Measurements from ENCODE around the gene CHN2. TPM values are rescaled to one million over a fixed set of nuclear protein-coding genes. Genes with fewer than 3 reads are reported as not detected.

CHN2 gene
- total RNA-seq, 2 experiments from 2014 or later, result 2.1 to 3.5 TPM

DNA sequence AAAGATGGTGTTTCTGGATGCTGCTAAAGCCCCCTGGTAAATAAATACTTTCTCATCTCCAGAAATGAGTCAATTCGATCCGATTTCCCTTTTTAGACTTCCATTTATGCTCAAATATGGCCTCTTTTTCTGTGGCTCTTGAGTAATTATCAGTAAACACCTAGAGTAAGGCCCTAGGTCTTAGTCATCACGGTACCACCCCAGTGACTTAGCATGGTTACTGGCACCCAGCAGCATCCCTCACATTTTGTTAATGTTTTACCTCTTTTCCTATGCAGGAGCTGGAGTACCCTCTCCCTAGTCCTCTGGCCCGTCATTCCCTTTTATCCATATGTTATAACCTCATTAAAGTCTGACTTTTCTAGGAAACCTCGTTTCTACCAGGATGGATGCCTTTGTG is 19.5 kb downstream of the CHN2 start:
- Mint-ChIP-seq H3K4me1 (ENCODE audit: low read depth) (no peaks in the 10 kb centered on the region), H3K27ac (no peak overlapping the region), H3K36me3 (ENCODE audit: low read depth) (no peaks in the 10 kb centered on the region), H3K9me3 (no peaks in the 10 kb centered on the region), H3K4me3 (no peak overlapping the region), H3K27me3 (no peaks in the 10 kb centered on the region)
- no peak overlapping the region for H3K27ac ChIP-seq (ENCODE audit: low read depth in 1 of 2, low read length in 2 of 2)
- TF ChIP-seq CTCF (IDR thresholded peaks at IDR 0.05), result no peak
- POLR2A ChIA-PET, result no interaction called here
- H3K27me3 ChIP-seq (ENCODE audit: control insufficient read depth in 1 of 2, insufficient read depth in 2 of 2, low read length in 2 of 2), result no peaks in the 10 kb centered on the region
- no peak overlapping the region for H3K4me3 ChIP-seq (ENCODE audit: low read length)
- intact Hi-C loops (cut with DNase I, micrococcal nuclease), result no loop called here
- CTCF ChIA-PET, result no interaction called here
- ATAC-seq (ENCODE audit: poor library complexity) (no peak), DNase-seq (no peak)
- no peaks in the 10 kb centered on the region for H3K36me3 ChIP-seq (ENCODE audit: insufficient read depth, low read length)
- H3K4me1 ChIP-seq (ENCODE audit: insufficient read depth, low read length), result no peaks in the 10 kb centered on the region
- no peaks in the 10 kb centered on the region for H3K9me3 ChIP-seq (ENCODE audit: control insufficient read depth in 1 of 2, insufficient read depth in 1 of 2, low read length in 2 of 2)

DNA sequence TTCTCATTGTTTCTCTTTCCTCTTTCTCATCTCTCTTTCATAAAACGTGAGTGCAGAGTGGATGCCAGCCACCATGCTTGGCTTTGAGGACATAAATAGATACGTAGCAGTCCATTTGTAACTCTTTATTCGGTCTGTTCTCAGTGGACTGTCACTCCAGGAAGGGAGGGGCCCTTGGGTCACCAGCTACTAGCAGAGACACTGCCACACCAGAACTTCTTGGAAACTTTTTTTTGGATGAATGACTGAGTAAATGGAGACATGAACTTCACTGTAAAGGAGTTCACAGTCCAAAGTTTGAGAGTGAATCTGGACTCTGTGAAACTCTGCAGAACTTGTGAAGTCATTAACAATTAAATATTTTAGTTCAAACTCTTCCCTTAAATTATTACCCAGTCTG is 20.2 kb downstream of the CHN2 start:
- Histone ChIP-seq H3K4me3 (ENCODE audit: low read length) (no peak overlapping the region), H3K36me3 (ENCODE audit: insufficient read depth, low read length) (no peaks in the 10 kb centered on the region), H3K4me1 (ENCODE audit: insufficient read depth, low read length) (no peaks in the 10 kb centered on the region), H3K27me3 (ENCODE audit: control insufficient read depth in 1 of 2, insufficient read depth in 2 of 2, low read length in 2 of 2) (no peaks in the 10 kb centered on the region), H3K27ac (ENCODE audit: low read depth in 1 of 2, low read length in 2 of 2) (no peak overlapping the region), H3K9me3 (ENCODE audit: control insufficient read depth in 1 of 2, insufficient read depth in 1 of 2, low read length in 2 of 2) (no peaks in the 10 kb centered on the region)
- no peaks in the 10 kb centered on the region for H3K27me3 Mint-ChIP-seq
- H3K4me3 Mint-ChIP-seq, result no peak overlapping the region
- TF ChIP-seq CTCF (IDR thresholded peaks at IDR 0.05), result no peak
- no peak for DNase-seq
- no peaks in the 10 kb centered on the region for H3K4me1 Mint-ChIP-seq (ENCODE audit: low read depth)
- H3K9me3 Mint-ChIP-seq, result no peaks in the 10 kb centered on the region
- ChIA-PET CTCF (no interaction called here), POLR2A (no interaction called here)
- intact Hi-C loops (cut with DNase I, micrococcal nuclease), result no loop called here
- no peak overlapping the region for H3K27ac Mint-ChIP-seq
- ATAC-seq (ENCODE audit: poor library complexity), result no peak
- no peaks in the 10 kb centered on the region for H3K36me3 Mint-ChIP-seq (ENCODE audit: low read depth)

- no peaks in the 10 kb centered on the region for H3K9me3 Mint-ChIP-seq
- no peak overlapping the region for H3K27ac ChIP-seq (ENCODE audit: low read depth in 1 of 2, low read length in 2 of 2)
- H3K27me3 ChIP-seq (ENCODE audit: control insufficient read depth in 1 of 2, insufficient read depth in 2 of 2, low read length in 2 of 2), result no peaks in the 10 kb centered on the region
- no peaks in the 10 kb centered on the region for H3K4me1 ChIP-seq (ENCODE audit: insufficient read depth, low read length)
- H3K27ac Mint-ChIP-seq, result no peak overlapping the region
- H3K36me3 Mint-ChIP-seq (ENCODE audit: low read depth), result no peaks in the 10 kb centered on the region
- H3K4me3 ChIP-seq (ENCODE audit: low read length), result no peak overlapping the region
- ATAC-seq (ENCODE audit: poor library complexity) (no peak), DNase-seq (no peak)
- no peaks in the 10 kb centered on the region for H3K9me3 ChIP-seq (ENCODE audit: control insufficient read depth in 1 of 2, insufficient read depth in 1 of 2, low read length in 2 of 2)
- H3K27me3 Mint-ChIP-seq, result no peaks in the 10 kb centered on the region
- no peaks in the 10 kb centered on the region for H3K36me3 ChIP-seq (ENCODE audit: insufficient read depth, low read length)
- H3K4me1 Mint-ChIP-seq (ENCODE audit: low read depth), result no peaks in the 10 kb centered on the region
- no peak for TF ChIP-seq CTCF (IDR thresholded peaks at IDR 0.05)
- intact Hi-C loops (cut with DNase I, micrococcal nuclease), result no loop called here
- POLR2A ChIA-PET, result no interaction called here
- CTCF ChIA-PET, result no interaction called here
- no peak overlapping the region for H3K4me3 Mint-ChIP-seq
These were observed 21.6 kb downstream of the CHN2 start for GRCh38 chr7:29216128-29216527.

All from CD4-positive, alpha-beta T cell (primary cell).